HUES64 (cell line): ENCODE data around the gene TAGLN3.

ENCODE experiments used
- H3K27ac ChIP-seq: 2 replicates; pipeline ENCODE4 v1.7.0; 2013; ENCODE audit warnings: low read depth, low read length, inconsistent platforms
- H3K27me3 ChIP-seq: 2 replicates; pipeline ENCODE4 v1.6.1; 2013; ENCODE audit warnings: mild to moderate bottlenecking, low read length; ENCODE audit not compliant: insufficient read depth
- H3K36me3 ChIP-seq: 2 replicates; pipeline ENCODE4 v1.6.1; 2013; ENCODE audit warnings: mild to moderate bottlenecking, low read length; ENCODE audit not compliant: insufficient read depth
- H3K4me1 ChIP-seq: 2 replicates; pipeline ENCODE4 v1.6.1; 2013; ENCODE audit warnings: mild to moderate bottlenecking, low read length, moderate library complexity; ENCODE audit not compliant: insufficient read depth
- H3K4me3 ChIP-seq: 2 replicates; pipeline ENCODE4 v1.5.1; 2013; ENCODE audit warnings: mild to moderate bottlenecking, low read length, moderate library complexity
- H3K9ac ChIP-seq: 2 replicates; pipeline ENCODE4 v1.6.1; 2013; ENCODE audit warnings: mild to moderate bottlenecking, low read depth, low read length
- H3K9me3 ChIP-seq: 2 replicates; pipeline ENCODE4 v1.6.1; 2013; ENCODE audit warnings: low read depth, low read length; ENCODE audit not compliant: insufficient read depth
- WGBS: fragments of 150-250, 120-280 bp; methylation state at CpG from one replicate; pipeline ENCODE4 v1.1.7; 2013; ENCODE audit warnings: missing lambda C conversion rate; 5-methylcytosine and 5-hydroxymethylcytosine counted together

TAGLN3 gene

DNA sequence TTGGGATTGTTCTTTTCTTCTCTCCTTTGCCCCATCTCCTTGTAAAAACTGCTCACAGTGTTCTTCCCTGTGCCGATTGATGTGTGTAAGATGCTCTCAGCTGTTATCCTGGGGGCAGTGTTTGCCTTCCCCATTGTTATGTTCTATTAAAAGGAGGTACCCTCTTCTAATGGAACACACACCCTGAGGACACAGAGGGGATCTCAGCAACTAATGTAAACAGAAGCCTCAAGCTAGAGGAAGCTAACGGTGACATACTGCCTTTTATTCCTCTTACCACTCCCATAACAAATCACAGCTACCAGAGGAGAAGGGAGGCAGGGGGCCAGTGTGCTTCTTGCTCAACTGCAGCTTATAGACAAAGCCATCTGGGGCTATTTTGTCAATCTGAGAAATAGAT, 2.2 kb downstream of the TAGLN3 start:
- 17% methylated on average over 2 of the region's 2 CpGs for WGBS
- H3K36me3 ChIP-seq: peaks cover 6% of the 10 kb centered on the region; the same call in 1 of the 2 replicates

DNA sequence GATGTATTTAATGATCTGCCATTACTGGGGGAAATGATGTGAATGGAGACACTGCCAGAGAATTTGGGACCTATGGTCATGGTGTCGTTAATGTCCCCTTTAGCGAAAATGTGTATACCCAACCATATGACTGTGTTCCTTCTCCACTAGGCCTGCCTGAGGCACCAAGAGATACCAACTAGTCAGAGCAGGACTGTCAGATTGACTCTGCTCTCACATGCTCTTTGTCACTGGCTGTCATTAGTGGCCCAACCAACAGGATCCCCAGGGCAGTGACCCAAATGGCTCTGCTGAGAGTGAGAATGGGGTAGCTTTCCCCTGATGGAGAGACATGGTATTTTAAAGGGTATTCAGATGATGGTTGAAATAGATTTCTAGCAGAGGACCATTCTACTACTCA, 2.8 kb downstream of the TAGLN3 start:
- H3K36me3 ChIP-seq: peaks cover 6% of the 10 kb centered on the region; the same call in 1 of the 2 replicates
- no peak overlapping the region for H3K9ac ChIP-seq
- H3K9me3 ChIP-seq: no peaks in the 10 kb centered on the region
- H3K4me3 ChIP-seq: 0 out of 2 replicates have a peak overlapping the region, but pooled peaks have one; percentile 78
- no peak overlapping the region for H3K27ac ChIP-seq
- peaks cover 36% of the 10 kb centered on the region for H3K27me3 ChIP-seq
- WGBS: 88% methylated on average over 2 of the region's 2 CpGs
- H3K4me1 ChIP-seq: peaks cover 34% of the 10 kb centered on the region

More for the DNA sequence above, 2.2 kb downstream of the TAGLN3 start:
- Histone ChIP-seq H3K9me3 (no peaks in the 10 kb centered on the region), H3K9ac (no peak overlapping the region), H3K27ac (no peak overlapping the region), H3K4me3 (peak overlapping the region; percentile 78), H3K27me3 (peaks cover 36% of the 10 kb centered on the region), H3K4me1 (peaks cover 34% of the 10 kb centered on the region)

DNA sequence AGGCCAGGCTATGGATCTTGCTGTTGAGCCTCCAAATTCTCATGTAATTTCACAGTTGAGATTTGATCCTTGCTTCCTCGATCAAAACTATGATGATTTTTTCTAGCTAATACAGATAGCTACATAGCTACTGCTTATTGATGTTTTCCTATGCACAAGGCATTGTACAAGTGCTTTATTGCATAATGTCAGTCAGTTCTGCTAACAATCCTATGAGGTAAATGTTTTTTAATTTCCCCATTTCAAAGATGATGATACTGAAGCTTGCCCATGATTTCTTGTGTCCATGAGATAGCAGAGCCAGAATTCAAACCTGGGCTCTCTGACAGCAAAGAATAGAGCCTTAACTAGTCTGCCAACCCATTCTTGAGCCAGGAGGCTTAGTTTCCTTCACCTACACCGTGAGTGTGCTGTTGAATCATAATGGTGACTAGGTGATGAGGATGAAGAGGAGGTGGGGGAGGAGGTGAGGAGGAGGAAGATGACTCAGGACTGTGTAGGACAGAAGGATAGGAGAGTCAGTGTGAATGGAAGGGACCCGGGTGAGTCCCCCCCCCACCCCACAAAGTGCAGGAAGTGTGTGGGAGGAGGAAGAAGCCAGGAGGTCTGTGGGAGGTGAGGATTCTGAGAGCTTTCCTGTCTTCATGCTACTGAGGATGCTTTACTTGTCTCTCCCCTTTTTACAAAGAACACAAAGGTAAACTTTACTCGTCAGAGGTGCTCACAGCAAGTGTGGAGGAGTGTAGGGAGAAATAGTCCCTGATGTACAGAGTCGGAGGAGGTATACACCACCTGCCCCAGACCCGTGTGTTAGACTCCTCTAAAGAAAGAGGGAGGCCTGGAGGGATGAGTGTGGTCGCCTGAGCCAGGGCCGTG, 3.6 kb downstream of the TAGLN3 start:
- Histone ChIP-seq H3K9ac (no peak overlapping the region), H3K4me1 (peaks cover 34% of the 10 kb centered on the region), H3K4me3 (no peak overlapping the region), H3K9me3 (no peaks in the 10 kb centered on the region), H3K36me3 (peaks cover 6% of the 10 kb centered on the region; the same call in 1 of the 2 replicates), H3K27ac (no peak overlapping the region), H3K27me3 (peaks cover 34% of the 10 kb centered on the region)
- WGBS: 80% methylated on average over 7 of the region's 8 CpGs

DNA sequence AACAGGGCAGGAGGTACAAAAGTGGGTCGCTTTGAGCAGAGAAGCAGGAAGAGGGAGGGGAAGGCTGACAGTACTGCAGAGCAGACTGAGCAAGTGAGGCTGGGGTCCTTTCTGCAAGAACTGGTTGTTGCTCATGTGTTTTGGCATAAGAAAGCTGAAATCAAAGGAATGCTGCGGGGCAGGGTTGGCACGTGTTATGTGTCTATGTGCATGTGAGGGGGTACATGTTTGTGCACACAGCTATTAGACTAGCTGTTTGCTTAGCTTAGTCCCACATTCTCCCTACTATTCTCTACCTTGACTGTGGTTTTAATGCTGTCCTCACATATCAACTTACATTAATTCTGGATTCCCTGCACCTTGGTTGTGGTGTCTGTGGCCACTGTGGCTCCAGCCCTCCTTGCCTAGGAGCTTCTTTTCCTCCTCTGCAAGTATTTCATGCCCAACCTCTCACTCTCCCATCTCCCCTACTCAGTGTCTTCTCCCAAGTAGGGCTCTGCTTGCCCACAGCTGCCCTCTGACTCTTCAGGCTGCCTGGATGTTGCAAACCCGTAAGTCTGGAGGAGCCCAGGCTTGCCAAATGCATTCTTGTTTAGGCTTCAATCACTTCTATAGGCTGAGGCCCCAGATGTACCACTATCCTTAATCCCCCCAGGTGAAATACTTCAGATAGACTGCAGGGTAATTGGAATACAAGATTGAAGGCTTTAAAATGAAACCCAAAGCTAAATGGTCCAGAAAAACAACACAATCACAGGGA, 4.8 kb downstream of the TAGLN3 start:
- H3K27me3 ChIP-seq: peaks cover 26% of the 10 kb centered on the region
- no peak overlapping the region for H3K27ac ChIP-seq
- 93% methylated on average over 4 of the region's 4 CpGs for whole genome bisulfite sequencing
- H3K9ac ChIP-seq: no peak overlapping the region
- peaks cover 34% of the 10 kb centered on the region for H3K4me1 ChIP-seq
- no peak overlapping the region for H3K4me3 ChIP-seq
- H3K36me3 ChIP-seq: peaks cover 6% of the 10 kb centered on the region; the same call in 1 of the 2 replicates
- H3K9me3 ChIP-seq: no peaks in the 10 kb centered on the region

DNA sequence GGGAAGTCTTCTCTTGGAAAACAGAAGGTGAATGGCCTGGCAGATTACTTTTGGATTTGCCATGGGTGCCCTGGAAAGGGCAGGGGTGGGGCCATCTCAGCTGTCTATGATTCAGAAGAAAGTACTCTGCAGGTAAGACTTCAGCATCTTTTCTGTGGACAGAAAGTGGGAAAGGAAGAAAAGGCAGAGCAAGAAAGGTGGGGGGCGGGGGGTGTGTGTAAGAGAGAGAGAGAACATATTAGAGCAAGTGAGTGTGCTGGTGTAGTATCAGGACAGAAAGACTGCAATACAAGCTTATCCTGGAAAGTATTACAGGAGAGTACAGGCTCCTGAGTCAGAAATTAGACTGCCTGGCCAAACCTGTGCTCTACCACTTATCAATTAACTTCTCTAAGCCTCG, 5.5 kb downstream of the TAGLN3 start:
- Histone ChIP-seq H3K4me1 (peaks cover 34% of the 10 kb centered on the region), H3K9ac (no peak overlapping the region), H3K27ac (no peak overlapping the region), H3K9me3 (no peaks in the 10 kb centered on the region), H3K36me3 (peaks cover 6% of the 10 kb centered on the region; the same call in 1 of the 2 replicates), H3K27me3 (peaks cover 21% of the 10 kb centered on the region), H3K4me3 (no peak overlapping the region)
- WGBS: 89% methylated on average over 2 of the region's 2 CpGs

DNA sequence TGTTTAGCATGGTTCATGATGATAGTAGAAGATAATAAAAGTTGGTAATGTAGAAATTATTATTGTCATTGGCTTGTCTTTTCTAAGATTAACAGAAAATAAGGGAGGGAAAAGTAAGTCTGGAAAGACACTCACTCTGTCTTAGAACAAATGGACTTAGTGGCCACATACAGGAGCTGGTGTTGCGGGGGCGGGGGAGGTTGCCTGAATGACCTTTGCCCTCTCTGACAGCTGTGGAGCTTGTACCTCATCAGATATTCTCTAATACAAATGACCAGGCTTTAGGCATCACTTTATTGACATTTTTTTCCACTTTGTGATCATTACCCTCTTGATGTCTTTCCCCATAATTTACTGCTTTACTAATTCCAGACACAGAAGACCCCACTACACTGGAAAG, 5.9 kb downstream of the TAGLN3 start:
- Histone ChIP-seq H3K9ac (no peak overlapping the region), H3K4me3 (no peak overlapping the region), H3K4me1 (peaks cover 34% of the 10 kb centered on the region), H3K27me3 (peaks cover 16% of the 10 kb centered on the region), H3K27ac (no peak overlapping the region), H3K36me3 (peaks cover 6% of the 10 kb centered on the region; the same call in 1 of the 2 replicates), H3K9me3 (no peaks in the 10 kb centered on the region)
- 96% methylated on average over 2 of the region's 2 CpGs for WGBS

DNA sequence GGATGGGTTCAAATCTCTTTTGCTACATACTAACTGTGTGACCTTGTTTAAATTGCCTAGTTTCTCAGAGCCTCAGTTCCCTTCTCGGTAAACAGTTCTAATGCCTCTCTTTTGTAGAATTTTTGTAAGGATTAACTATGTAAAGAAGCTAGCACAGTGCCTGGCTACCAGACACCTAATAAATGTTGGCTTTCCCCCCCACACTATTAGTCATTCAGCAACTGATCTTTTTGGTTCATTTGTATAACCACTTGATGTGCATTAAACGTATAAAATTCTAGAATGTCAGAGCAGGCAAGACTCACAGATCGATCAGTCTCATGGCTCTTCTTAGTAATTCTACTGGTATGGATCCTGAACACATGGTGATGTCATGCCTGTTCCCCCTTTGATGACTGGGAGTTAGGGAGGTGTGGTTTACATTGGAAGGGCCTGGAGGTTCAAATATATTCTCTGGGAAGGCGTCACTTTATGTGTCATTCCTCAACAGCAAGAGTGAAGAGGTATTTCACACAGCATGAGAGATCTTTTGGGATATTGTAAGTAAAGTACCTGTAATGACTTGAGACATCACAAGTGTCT, 6.5 kb downstream of the TAGLN3 start:
- Histone ChIP-seq H3K27ac (no peak overlapping the region), H3K4me3 (no peak overlapping the region), H3K9ac (no peak overlapping the region), H3K9me3 (no peaks in the 10 kb centered on the region), H3K36me3 (peaks cover 6% of the 10 kb centered on the region; the same call in 1 of the 2 replicates), H3K27me3 (peaks cover 11% of the 10 kb centered on the region), H3K4me1 (peaks cover 30% of the 10 kb centered on the region)
- WGBS: 89% methylated on average over 4 of the region's 4 CpGs

DNA sequence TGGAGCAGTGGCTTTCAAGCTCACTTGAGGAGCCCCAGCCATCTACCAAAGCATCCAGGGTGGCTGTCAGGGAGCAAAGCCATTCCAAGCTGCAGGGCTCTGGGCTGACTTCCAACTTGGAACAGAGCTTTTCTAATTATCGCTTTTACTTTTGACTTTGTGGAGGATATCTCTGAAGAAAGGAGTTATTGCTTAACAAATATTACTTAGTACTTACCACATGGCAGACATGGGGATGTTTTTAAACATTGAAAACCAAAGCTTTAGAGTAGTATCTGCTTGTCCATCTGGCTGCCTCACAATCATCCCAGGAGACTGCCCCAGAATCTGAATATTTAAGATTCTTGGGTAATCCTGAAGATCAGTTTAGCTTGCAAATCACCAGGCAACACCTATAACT, 8.9 kb downstream of the TAGLN3 start:
- Histone ChIP-seq H3K27me3 (0 out of 2 replicates have a peak, but pooled peaks cover 4% of the 10 kb centered on the region), H3K27ac (no peak overlapping the region), H3K4me1 (peaks cover 5% of the 10 kb centered on the region; the same call in 1 of the 2 replicates), H3K36me3 (peaks cover 6% of the 10 kb centered on the region; the same call in 1 of the 2 replicates), H3K9me3 (no peaks in the 10 kb centered on the region), H3K9ac (no peak overlapping the region), H3K4me3 (no peak overlapping the region)
- 100% methylated on average over 1 of the region's 1 CpG for WGBS

DNA sequence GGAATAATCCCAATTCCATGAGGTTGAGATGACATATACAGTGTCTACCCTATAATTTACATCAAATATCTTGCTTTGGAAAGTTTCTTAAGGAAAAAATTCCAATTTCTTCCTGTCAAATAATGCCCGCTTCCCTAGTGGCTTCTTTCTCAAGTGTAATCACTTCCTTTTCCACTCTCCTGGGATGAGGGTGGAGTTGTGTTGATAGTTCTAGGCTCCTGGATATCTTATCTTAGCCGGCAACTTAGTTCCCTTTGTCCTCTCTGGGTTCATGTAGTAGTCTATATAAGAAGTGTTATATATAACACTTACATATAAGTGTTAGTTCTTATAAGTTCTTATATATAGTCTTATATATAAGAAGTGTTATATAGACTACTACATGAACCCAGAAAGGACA, 10.9 kb downstream of the TAGLN3 start:
- H3K4me1 ChIP-seq: peaks cover under 1% of the 10 kb centered on the region; the same call in 1 of the 2 replicates

DNA sequence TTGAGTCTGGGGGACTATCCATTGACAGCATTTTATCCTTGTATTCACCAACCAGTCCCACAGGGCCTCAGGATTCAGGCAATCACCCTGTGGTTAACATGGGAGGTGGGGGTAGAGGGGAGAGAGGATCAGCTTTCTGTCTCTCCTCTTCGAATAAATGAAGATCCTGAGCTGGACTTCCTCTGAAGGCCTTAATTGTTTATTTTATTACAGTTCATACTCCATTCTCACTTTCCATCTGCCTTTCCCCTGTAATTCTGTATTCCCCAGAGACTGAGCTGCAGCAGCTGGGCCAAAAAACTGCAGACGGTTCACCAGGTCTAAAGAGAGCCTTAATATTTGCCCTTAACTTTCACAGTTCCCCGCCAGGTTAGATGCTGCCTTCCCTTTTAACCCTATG, 11.9 kb downstream of the TAGLN3 start:
- no peak overlapping the region for H3K9ac ChIP-seq
- 83% methylated on average over 3 of the region's 3 CpGs for WGBS
- no peaks in the 10 kb centered on the region for H3K4me1 ChIP-seq
- H3K36me3 ChIP-seq: no peaks in the 10 kb centered on the region
- H3K27ac ChIP-seq: no peak overlapping the region
- no peaks in the 10 kb centered on the region for H3K27me3 ChIP-seq
- H3K9me3 ChIP-seq: no peaks in the 10 kb centered on the region
- no peak overlapping the region for H3K4me3 ChIP-seq

More for the DNA sequence above, 10.9 kb downstream of the TAGLN3 start:
- H3K9me3 ChIP-seq: no peaks in the 10 kb centered on the region
- H3K27me3 ChIP-seq: no peaks in the 10 kb centered on the region
- no CpG with 5 or more reads among the region's 2 CpGs for WGBS
- no peak overlapping the region for H3K27ac ChIP-seq
- H3K9ac ChIP-seq: no peak overlapping the region
- no peak overlapping the region for H3K4me3 ChIP-seq
- H3K36me3 ChIP-seq: peaks cover 6% of the 10 kb centered on the region; the same call in 1 of the 2 replicates
